HG03575 (cell line): ENCODE results near the gene MPPE1.
"Not testable (repeated sequence)": the region's sequence is repeated elsewhere in the genome, so short reads cannot be mapped to it uniquely, and the experiment has no call there.

Source experiments
- ATAC-seq: cut with Tn5 transposase; IDR thresholded peaks from one replicate; pipeline ENCODE4 v1.9.1; 2021; ENCODE audit not compliant: unreplicated experiment, insufficient number of reproducible peaks, low FRiP score; ENCODE audit errors: extremely low read depth

The MPPE1 gene

DNA sequence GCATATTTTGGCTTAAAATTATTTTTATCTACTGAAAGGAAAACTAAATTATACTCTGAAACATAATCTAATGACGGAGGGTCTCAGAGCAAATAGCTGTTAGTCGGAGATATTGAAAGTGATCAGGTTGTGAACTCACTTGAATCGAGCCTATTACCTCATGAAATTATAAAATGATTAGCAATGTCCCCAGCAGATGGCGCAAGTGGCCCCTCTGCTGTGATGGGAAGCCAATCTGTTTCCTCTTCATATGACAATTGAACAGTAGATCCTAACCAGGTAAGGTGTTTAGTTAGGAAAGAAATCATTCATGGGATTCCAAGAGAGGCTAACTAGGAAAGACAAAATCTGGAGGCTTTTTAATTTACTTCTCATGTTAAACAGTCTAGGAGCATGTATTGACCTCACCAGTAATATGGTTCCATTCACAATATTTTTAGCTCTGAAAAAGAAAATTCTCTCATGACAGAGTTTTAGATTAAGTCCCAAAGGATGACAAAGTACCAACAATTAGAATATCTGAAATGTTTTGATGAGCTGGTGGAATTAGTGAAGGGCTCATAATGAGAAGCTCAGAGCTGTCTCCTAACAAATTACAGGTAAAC, 29.9 kb upstream of the MPPE1 start:
- ATAC-seq = no peak

DNA sequence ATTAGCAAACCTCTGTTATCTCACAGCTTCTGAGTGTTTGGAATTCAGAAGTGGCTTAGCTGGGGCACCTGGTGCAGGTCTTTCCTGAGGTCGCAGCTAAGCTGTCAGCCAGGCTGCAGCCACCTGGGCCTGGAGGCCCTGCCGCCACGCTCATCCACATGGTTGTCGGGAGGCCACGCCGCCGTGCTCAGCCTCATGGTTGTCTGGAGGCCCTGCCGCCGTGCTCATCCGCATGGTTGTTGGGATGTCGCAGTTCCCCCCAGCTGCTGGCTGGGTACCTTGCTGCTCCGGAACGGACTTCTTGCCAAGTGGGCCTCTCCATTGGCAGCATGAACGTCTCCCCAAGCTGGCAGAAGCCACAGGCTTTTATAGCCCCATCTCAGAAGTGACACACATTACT, 24.3 kb upstream of the MPPE1 start:
- ATAC-seq = no peak

DNA sequence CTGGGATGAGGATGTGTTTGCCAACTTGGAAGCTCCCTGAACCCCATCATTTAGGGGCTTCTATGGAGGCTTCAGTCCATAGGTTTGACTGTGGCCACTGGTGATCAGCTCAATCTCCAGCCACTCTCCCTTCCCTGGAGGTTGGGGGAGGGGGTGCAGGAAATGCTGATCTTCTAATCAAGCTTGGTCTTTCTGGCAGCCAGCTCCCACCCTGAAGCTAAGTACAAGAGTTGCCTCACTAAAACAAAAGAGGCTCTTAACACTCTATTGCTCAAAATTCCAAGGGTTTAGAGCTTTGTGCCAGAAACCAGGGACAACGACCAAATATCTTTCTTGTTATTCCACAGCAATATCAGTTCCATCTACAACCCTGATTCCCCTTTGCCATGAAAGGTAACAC, 19.4 kb upstream of the MPPE1 start:
- no peak for ATAC-seq

DNA sequence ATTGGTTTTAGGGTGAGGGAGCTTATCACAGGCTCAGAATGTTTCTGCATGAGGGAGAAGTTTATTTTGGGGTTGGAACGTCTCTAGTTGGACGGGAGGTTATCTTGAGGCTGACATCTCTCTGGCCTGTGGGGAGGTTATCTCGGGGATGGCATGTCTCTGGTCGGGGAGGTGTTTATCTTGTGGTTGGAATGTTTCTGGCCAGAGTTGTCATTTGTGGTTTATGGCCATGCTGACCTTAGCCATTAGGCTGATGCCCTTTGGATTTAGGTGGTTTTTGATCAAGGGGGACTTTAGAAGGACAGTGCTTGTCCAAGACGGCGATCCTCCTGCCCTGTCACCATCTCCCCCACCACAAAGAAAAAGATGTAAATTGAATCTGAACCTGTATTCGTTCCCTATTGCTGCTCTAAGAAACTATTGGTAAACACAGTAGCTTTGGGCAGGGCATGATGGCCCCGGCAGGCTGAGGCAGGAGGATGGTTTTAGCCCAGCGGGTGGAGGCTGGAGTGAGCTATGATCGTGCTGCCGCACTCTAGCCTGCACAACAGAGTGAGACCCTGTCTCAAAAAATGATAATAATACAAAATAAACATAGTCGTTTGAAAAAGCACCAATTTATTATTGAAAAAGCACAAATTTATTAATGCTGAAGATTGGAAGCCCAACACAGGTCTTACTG, 17.8 kb upstream of the MPPE1 start:
- ATAC-seq = no peak

DNA sequence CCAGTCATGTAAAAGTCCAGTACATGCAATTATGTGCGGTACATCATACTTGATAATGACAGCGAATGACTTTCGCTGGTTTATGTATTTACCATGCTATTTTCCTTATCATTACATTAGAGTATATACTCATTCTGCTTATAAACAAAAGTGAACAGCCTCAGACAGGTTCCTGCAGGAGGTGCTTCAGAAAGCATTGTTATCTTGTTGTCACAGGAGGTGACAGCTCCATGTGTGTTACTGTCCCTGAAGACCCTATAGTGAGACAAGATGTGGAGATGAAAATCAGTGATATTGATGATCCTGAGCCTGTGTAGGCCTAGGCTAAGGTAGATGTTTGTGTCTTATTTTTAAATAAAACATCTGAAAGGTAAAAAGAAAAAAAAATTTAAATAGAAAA, 15.3 kb upstream of the MPPE1 start:
- ATAC-seq = no peak

DNA sequence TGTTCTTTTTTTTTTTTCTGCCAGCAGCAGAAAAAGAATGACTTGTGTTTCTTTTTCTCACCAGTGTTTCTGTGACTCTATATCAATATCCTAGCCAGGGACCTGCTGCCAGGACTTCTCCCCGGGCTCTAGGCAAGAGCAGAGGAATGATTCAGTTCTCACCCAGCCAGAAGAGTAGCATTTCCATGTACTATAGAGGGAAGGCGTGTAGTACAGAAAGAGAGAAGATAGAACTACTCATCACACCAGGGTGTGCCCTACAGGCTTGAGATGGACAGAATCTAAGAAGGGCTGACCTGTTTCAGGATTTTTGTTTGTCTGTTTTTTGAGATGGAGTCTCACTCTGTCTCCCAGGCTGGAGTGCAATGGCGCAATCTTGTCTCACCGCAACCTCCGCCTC, 11.4 kb upstream of the MPPE1 start:
- ATAC-seq = not testable (repeated sequence)

DNA sequence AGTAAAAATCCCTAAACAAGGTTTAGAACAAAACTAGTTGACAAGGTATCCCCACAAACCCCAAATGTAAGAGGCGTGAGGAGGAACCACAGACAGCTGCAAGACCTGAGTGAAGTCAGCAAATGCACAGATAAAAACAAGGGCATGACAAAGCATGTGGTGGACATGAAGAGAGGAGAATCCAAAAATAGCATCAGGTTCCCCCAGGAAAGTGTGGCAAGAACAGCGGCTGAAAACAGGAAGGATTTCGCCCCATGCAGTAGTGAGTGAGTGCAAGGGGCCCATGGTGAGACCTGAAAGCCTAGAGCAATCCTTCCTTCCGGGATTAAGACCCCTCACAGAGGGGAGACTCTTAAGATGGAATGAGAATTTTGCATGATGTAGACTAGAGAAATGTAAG, 8.8 kb upstream of the MPPE1 start:
- ATAC-seq = not testable (repeated sequence)

DNA sequence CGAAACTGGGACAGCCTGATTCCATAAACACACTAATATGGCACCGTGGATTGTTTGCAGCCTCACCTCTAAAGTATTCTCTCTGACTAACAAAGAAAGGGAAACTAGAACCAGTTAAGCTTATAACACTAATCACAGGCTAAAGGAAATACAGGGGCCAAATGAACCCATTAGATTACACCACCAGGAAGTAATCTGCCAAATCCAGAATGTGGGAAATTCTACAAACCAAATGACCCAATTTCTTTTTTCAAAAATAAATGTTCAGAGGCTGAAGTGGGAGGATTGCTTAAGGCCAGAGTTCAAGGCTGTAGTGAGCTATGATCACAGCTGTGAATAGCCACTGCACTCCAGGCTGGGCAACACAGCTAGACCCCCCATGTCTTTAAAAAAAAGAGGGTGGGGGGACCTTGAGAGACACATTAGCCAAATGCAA, 1.5 kb upstream of the MPPE1 start:
- no peak for ATAC-seq

DNA sequence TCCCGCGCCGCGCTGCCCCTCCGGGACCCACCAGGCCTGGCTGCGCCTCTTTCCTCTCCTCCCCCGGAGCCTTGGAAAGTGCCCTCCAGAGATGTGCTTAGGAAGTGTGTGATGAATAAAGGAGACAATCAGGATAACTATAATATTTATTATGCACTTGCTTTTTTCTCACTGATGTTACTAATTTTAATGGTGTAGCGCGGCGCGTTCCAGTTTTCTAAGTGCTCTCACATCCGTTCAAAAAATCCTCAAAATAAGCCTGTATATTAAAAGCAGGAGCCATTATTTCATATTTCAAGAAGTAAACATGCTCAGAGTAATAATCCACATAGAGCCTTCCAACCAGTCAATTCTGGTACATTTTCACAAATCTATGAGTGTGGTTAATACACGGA, 941 bp upstream of the MPPE1 start:
- ATAC-seq = no peak

DNA sequence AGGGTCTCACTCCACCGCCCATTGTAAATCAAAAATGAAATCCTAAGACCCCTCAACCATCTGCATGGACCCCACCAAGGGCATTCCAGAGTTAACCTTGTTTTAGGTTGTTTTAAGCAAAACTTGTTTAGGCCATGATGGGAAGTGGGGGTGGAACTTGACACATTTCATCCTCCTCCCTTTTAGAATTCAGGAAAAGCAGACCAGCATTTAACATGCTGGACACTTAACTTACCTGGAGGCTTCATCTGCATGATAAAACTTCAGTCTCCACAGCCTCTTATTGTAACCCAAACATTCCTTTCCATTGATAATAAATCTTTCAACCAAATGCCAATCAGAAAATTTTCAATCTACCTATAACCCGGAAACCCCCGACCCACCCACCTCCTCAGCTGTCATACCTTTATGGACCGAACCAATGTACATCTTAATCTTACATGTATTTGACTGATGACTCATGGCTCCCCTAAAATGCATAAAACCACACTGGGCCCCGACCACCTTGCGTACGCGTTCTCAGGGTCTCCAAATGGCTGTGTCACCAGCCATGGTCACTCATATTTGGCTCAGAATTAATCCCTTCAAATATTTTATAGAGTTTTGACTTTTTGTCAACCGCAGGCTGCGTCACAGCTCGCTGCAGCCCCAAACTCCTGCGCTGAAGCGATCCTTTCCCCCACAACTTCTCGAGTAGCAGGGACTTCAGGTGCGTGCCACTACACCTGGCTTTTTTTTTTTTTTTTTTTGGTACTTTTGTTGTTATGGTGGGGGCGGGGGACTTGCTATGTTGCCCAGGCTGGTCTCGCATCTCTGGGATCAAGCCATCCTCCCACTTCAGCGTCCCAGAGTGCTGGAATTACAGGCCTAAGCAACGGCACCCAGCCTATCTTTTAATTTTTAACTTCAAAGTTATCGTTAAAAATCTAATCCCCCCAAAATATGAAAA, 917 bp downstream of the MPPE1 start:
- ATAC-seq = no peak

DNA sequence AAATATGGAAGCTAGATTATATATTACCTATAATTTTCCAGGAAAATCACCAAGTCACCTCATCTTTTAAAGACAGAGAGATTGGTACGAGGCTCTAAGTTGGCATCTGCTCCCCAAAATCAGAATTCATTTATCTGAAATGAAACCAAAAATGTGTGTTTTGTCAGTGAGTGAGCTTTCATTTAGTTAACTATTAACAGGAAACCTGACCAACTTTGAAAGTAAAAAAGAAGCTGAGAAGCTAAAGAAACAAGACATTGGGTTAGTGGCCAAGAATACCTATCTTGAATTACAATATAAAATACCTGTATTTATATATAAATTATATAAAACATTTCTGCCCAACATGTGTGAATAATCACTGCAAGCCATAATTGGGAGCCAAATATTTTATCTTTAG, 1.9 kb downstream of the MPPE1 start:
- no peak for ATAC-seq

DNA sequence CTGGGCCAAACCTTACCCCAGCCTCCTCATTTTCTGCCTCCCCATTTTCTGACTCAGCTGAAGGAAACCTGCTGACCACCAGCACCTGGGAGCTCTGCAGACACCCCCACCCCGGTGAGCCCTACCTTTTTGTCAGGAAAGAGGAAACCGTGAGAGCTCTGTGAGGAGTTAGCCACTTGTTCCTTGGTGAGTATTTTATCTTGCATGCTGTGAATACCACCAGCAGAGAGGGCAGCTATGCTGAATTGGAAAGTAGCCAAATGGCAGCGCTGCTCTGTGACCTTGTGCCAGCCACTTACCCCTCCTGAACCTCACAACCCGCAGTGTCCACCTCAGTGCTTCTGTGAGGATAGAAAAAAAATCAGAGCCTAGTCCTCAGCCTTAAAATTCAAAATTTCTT, 2.5 kb downstream of the MPPE1 start:
- ATAC-seq = no peak

DNA sequence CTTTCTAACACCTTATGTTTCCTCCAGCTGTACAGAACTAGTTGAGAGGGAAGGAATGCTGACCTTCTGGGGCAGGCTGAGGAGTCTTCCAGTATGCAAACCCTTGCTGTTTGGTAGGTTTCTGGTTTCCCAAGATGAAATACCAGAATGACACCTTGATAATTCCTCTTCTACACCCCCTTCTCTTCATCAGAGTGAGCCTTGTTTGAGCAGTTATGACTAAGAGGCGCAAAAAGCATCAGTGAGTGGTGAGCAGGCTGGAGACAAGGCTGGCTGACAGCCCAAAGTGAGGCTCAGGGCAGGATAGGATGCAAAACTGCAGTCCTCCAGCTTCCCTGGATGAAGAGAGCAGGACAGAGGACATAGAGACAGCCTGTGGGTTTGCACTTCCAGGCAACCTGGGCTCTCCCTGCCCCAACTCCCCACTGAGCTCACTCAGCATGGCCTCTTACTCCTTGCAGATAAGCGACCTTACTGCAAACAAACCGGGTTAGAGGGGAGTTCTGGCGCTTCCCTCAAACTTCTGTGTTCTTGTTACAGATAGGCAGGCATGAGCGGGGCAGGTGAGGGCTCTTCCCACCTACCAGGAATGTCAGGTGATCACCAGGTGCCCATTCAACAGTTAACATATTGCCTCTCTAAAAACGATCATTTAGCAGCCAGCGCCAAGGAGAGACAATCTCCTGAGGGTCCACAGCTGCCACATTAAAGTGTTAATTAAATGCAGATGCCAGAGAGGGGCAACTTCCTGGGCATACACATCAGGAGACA, 5.4 kb downstream of the MPPE1 start:
- ATAC-seq = no peak

DNA sequence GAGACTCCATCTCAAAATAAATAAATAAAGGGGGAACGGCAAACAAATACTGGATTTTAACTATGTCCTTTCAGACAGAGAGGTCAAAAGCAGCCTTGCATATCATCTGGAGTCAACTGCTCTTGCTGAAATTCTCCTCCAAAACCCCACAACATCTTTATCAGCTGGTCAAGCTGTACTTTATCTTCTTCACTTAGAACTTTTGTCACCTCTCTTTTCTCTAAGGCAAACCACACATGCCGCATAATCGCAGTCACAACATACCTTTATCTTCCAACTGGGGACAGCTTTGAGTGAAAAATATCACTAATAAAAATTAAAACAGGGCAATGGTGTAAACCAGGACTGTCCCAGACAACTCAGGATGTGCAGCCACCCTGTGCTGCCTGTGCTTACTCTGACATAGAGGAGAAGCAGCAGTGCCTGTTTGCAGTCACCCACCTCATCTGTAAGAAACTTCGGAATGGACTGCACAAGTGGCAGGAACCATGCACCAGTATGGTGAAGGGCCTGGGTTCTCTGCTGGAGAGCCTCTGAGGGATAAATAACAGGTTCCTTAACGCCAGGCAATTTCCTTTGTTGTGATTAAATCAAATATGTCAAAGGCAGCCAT, 6.2 kb downstream of the MPPE1 start:
- ATAC-seq = no peak

DNA sequence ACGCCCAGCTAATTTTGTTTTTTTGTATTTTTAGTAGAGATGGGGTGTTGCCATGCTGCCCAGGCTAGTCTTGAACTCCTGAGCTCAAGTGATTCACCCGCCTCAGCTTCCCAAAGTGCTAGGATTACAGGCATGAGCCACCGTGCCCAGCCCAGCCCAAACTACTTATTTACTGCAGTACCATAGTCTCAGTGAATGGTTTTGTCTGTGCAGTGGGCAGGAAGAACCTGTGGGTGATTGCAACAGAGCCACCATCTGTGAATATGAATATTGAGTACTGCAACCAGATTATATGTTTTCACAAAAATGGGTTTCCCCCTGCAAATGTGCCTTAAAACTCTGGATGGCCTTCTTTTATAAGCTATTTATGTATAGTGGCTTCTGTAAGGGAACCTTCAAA, 9.1 kb downstream of the MPPE1 start:
- ATAC-seq = no peak

DNA sequence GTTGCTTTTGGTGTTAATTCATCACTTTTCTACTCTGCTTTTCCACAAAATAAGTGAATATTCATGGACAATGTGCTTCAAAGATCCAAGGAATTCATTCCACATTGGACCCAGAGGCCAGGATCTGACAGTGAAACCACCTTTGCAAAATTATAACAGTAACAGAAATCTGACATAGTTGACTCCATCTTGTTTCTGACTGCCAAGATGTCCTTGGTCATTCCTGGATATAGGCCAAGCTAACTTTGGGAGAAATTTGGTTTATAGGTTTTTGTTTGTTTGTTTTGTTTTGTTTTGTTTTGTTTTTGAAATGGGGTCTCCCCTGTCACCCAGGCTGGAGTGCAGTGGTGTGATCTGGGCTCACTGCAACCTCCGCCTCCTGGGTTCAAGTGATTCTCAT, 10.3 kb downstream of the MPPE1 start:
- no peak for ATAC-seq

DNA sequence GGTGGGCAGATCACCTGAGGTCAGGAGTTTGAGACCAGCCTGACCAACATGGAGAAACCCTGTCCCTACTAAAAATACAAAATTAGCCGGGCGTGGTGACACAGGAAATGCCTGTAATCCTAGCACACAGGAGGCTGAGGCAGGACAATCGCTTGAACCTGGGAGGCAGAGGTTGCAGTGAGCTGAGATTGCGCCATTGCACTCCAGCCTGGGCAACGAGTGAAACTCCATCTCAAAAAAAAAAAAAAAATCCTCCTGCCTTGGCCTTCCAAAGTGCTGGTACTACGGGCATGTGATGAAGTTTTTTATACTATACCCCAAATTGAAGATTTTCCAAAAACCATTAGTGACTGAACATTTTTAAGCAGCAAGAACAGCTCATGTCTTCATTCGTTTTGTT, 15.7 kb downstream of the MPPE1 start:
- not testable (repeated sequence) for ATAC-seq

DNA sequence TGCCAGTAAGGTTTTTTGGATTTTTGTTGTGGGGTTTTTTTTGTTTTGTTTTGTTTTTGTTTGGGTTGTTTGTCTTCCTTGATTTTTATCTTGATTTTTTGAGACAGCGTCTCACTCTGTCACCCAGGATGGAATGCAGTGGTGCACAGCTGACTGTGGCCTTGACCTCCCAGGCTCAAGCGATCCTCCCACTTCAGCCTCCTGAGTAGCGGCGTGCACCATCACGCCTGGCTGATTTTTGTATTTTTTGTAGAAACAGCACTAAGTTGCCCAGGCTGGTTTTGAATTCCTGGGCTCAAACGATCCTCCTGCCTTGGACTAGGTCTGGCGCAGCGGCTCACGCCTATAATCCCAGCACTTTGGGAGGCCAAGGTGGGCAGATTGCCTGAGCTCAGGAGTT, 16.4 kb downstream of the MPPE1 start:
- ATAC-seq = no peak

DNA sequence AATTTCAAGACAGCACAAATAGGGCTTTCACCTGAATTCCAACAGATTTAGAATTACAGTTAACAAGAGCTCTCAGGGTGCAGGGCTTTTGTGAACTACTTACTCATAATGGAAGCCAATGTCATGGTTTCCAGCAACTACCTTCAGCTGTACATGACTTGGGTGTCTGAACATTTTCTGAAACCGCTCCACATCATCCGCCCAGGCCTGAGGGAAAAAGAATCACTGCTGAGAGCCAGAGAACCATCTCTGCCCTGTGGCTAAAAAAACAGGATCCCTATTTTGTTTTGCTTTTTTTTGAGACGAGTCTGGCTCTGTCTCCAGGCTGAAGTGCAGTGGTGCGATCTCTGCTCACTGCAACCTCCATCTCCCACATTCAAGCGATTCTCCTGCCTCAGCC, 18.8 kb downstream of the MPPE1 start:
- no peak for ATAC-seq
